Stimulated activated CD8-positive, alpha-beta memory T cell treated with anti-CD3 and anti-CD28 coated beads, Interleukin-4, amount 100 ng/mL, for 48 hours (primary cell): ENCODE data around the gene BFSP2.

Experiments used
- DNase-seq: peaks from one replicate; pipeline ENCODE4 v3.0.0-alpha.2; 2020

The BFSP2 gene

GRCh38 chr3:133424937-133425869, 25.3 kb downstream of the BFSP2 start:
- DNase-seq: no peak

GRCh38 chr3:133425898-133426297, 26.0 kb downstream of the BFSP2 start:
- DNase-seq: no peak

GRCh38 chr3:133426721-133427120, 26.9 kb downstream of the BFSP2 start:
- no peak for DNase-seq

GRCh38 chr3:133428552-133428951, 28.7 kb downstream of the BFSP2 start:
- DNase-seq: no peak

- no peak for DNase-seq
Observed at GRCh38 chr3:133429063-133429462, 29.2 kb downstream of the BFSP2 start.

- DNase-seq: no peak
Observed at GRCh38 chr3:133439563-133439962, 39.7 kb downstream of the BFSP2 start.

- no peak for DNase-seq
Observed at GRCh38 chr3:133440652-133441051, 40.8 kb downstream of the BFSP2 start.

GRCh38 chr3:133441867-133442270, 42.0 kb downstream of the BFSP2 start:
- no peak for DNase-seq

- no peak for DNase-seq
Observed at GRCh38 chr3:133442518-133442917, 42.7 kb downstream of the BFSP2 start.

- no peak for DNase-seq
Observed at GRCh38 chr3:133443649-133444422, 44.0 kb downstream of the BFSP2 start.

- no peak for DNase-seq
Observed at GRCh38 chr3:133444423-133444774, 44.5 kb downstream of the BFSP2 start.

GRCh38 chr3:133445108-133445507, 45.3 kb downstream of the BFSP2 start:
- no peak for DNase-seq

- DNase-seq: no peak
Observed at GRCh38 chr3:133447750-133448477, 48.1 kb downstream of the BFSP2 start.

GRCh38 chr3:133448478-133449122, 48.7 kb downstream of the BFSP2 start:
- DNase-seq: peak; percentile 65

GRCh38 chr3:133451309-133451708, 51.5 kb downstream of the BFSP2 start:
- DNase-seq: no peak

GRCh38 chr3:133452641-133453319, 52.9 kb downstream of the BFSP2 start:
- no peak for DNase-seq

GRCh38 chr3:133453383-133453782, 53.5 kb downstream of the BFSP2 start:
- no peak for DNase-seq

GRCh38 chr3:133455281-133455680, 55.4 kb downstream of the BFSP2 start:
- no peak for DNase-seq

- no peak for DNase-seq
Observed at GRCh38 chr3:133455960-133456359, 56.1 kb downstream of the BFSP2 start.

- no peak for DNase-seq
Observed at GRCh38 chr3:133457025-133457424, 57.2 kb downstream of the BFSP2 start.

GRCh38 chr3:133457465-133458067, 57.7 kb downstream of the BFSP2 start:
- DNase-seq: no peak

GRCh38 chr3:133459400-133459799, 59.5 kb downstream of the BFSP2 start:
- DNase-seq: no peak
